HG03571 (cell line): ENCODE data around the gene PDE12.
"Not testable (repeated sequence)": the region's sequence is repeated elsewhere in the genome, so short reads cannot be mapped to it uniquely, and the experiment has no call there.

Source experiments
- ATAC-seq: cut with Tn5 transposase; IDR thresholded peaks from one replicate; pipeline ENCODE4 v1.9.1; 2021; ENCODE audit not compliant: unreplicated experiment

The PDE12 gene

GRCh38 chr3:57586778-57587177, 30.7 kb downstream of the PDE12 start:
- ATAC-seq, result no peak

GRCh38 chr3:57587905-57588304, 31.8 kb downstream of the PDE12 start:
- no peak for ATAC-seq

DNA sequence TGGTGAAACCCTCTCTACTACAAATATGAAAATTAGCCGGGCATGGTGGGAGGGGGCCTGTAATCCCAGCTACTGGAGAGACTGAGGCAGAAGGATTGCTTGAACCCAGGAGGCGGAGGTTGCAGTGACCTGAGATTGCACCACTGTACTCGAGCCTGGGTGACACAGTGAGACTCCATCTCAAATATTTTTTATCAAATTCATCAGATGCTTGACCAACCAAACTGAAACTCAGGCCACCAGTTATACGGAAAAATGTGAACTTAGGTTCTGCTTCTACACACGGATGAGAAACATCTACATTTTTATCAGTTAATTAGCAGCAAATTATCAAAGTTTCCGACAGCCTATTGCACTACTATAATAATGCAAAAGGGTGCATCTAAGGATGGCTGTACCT, 36.2 kb downstream of the PDE12 start:
- no peak for ATAC-seq

DNA sequence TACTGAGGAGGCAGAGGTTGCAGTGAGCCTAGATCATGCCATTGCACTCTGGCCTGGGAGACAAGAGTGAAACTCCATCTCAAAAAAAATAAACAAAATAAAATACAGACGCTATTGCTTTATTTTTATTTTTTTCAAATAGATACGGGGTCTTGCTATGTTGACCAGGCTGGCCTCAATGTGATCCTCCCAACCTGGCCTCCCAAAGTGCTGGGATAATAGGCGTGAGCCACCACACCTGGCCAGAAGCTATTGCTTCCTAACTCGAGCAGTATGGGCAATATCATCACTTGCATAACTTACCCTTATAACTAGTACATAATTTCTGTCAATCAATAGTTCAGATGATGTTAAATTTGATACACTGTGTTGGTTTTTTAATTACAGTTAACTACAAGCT, 38.1 kb downstream of the PDE12 start:
- ATAC-seq, result no peak

- ATAC-seq, result no peak
Observed at GRCh38 chr3:57594576-57594975, 38.5 kb downstream of the PDE12 start.

DNA sequence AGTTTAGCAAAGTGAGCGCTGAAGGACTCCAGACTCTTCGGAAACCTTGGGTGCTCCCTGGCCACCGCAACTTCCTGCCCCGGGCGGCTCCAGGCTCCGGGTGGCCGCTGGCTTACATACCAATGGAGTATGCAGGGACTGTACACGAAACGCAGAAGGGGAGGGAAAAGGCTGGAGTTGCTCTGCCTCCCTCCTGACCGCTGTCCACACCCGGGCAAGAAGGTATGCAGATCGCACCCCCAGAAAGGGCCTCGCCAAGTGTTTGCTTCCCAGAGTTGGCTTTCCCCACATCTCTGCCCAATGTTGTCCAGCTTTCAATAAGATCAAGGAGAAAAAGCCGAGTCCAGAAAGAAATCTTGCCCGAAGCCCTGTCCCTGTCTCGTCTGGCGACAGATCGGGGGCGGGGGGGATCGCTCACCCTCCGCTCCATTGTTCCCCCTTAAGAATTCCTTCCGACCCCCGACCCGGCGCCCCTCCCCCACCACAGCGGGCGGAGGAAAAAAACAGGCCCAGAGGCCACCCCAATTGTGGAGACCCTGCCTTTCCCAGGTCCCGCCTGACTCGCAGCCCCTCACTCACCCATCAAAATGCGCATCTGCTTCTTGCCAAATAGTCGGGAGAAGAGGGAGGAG, 40.5 kb downstream of the PDE12 start:
- ATAC-seq, result no peak

DNA sequence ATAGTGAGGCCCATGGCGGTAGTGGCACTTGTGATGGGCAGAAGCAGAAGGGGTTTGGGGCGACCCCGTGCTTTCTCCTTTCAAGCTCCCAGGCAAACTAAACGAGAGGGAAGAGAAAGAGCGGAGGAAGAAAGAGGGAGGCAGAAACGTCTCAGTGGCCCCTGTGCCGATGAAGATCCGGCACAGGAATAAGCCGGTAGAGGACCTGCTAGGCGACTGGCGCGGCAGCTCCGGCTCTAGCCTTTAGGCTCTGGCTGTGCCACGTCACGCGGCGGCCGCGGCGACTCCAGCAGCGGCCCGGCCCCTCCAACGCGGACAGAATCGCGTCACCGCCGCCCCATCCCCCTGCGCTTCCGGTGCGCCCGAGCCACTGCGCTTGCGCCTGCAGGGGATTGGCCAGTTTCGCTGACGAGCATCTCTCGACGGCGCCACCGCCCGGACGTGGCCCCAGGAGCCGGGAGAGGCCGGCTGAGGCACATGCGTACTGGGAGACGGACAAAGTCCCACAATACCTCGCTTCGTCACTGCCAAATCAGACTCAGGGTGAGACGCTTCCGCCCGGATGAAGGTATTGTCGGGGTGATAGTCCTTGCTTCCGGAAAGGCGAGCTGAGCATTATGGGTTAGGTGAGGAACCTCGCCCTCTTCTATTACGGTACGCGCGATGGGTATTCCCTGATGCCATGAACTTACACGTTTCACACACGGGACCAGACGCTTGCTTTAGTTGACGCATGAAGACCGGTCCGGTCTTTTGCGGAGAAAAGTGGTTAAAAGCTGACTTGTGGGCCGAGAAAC, 41.3 kb downstream of the PDE12 start, which contains the start of gene ARF4:
ARF4 (minus strand) TSS at position 218 of the 797 bp plus-strand sequence; CDS start at position 14, 204 bp downstream.
- peak; percentile 93 for ATAC-seq

DNA sequence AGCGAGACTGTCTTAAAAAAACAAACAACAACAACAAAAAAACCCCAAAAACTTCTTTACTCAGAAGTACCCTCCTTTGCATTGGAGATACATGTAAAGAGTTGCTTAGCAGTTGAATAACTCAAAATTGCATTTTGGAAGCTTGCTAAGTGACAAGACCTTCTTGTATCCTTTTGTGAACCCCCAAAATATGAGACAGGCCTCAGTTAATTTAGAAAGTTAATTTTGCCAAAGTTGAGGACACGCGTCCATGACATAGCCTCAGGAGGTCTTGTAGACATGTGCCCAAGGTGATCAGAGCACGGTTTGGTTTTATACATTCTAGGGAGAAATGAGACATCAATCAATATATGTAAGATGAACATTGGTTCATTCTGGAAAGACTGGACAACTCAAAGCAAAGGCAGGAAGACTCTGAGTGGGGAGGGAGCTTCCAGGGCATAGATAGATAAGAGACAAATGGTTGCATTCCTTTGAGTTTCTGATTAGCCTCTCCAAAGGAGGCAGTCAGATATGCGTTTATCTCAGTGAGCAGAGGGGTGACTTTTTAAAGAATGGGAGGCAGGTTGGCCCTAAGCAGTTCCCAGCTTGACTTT, 42.8 kb downstream of the PDE12 start:
- ATAC-seq, result no peak

GRCh38 chr3:57600195-57600594, 44.1 kb downstream of the PDE12 start:
- no peak for ATAC-seq

GRCh38 chr3:57604971-57605370, 48.9 kb downstream of the PDE12 start:
- ATAC-seq, result no peak

DNA sequence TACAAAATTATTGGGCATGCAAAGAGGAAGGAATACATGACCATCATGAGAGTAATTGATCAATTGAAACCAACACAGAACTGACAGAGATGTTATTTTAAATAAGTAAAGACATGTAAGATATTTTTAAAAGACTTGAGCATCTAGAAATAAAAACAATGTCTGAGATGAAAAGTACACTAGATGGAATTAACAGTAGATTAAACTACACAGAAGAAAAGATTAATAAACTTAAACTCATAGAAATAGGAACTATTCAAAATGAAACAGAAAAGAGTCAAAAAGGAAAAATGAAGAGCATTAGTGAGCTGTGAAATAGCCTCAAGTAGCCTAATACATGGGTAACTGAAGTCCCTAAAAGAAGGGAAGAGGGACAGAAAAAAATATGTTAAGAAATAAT, 49.6 kb downstream of the PDE12 start:
- no peak for ATAC-seq

GRCh38 chr3:57611870-57612269, 55.8 kb downstream of the PDE12 start:
- not testable (repeated sequence) for ATAC-seq

DNA sequence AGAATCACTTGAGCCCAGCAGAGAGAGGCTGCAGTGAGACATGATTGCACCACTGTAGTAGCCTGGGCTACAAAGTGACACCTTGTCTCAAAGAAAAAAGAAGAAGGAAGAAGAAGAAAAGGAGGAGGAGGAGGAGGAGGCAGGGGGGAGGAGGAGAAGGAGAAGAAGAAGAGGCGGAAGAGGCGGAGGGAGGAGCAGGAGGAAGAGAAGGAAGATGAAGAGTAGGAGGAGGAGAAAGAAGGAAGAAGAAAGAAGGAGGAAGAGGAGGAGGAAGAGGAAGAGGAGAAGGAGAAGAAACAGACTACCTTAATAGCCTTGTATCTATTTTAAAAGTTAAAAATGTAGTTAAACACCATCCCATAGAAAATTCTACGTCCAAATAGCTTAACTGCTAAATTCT, 60.2 kb downstream of the PDE12 start:
- no peak for ATAC-seq
